Measurements from ENCODE around the gene MAGEE1.

DNA sequence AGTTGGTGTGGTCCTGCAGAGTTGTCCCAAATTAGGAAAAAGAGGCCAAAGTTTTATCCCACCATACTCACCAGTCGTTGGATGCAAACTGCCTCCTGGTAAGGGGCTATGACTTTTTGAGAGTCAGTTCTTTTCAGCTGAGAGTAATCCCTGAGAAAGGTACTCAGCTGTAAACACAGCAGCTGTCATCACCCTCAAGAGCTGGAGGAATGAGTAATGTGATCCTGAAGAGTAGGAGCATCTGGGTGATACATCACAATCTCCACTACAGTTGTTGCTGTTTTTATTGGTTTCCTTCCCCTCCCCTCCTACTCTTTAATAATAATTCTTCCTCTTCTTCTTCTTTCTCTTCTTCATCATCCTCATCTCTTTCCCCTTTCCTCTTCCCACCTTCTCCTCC, 5.7 kb downstream of the MAGEE1 start:
- TF ChIP-seq, protein P1, sequence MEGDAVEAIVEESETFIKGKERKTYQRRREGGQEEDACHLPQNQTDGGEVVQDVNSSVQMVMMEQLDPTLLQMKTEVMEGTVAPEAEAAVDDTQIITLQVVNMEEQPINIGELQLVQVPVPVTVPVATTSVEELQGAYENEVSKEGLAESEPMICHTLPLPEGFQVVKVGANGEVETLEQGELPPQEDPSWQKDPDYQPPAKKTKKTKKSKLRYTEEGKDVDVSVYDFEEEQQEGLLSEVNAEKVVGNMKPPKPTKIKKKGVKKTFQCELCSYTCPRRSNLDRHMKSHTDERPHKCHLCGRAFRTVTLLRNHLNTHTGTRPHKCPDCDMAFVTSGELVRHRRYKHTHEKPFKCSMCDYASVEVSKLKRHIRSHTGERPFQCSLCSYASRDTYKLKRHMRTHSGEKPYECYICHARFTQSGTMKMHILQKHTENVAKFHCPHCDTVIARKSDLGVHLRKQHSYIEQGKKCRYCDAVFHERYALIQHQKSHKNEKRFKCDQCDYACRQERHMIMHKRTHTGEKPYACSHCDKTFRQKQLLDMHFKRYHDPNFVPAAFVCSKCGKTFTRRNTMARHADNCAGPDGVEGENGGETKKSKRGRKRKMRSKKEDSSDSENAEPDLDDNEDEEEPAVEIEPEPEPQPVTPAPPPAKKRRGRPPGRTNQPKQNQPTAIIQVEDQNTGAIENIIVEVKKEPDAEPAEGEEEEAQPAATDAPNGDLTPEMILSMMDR (IDR thresholded peaks at IDR 0.05): no peak
- TF ChIP-seq POLR2A (IDR thresholded peaks at IDR 0.05): no peak

Measured in testis (tissue), 2 donors.